Middle frontal gyrus (tissue), 1 donor: ENCODE measurements around the gene ZNF878.
"Not testable (repeated sequence)": the region's sequence is repeated elsewhere in the genome, so short reads cannot be mapped to it uniquely, and the experiment has no call there.

Experiments
- DNase-seq: peaks from one replicate; pipeline ENCODE4 v3.0.0-alpha.2; 2015; ENCODE audit warnings: low spot score; ENCODE audit errors: extremely low spot score

The ZNF878 gene

GRCh38 chr19:12052497-12053169 lies at the start of gene ZNF878:
TSS of gene ZNF878 (minus strand) at chr19:12052961. CDS start at chr19:12052801, 160 bp downstream.
- peak; percentile 33 for DNase-seq

GRCh38 chr19:12098040-12098439 lies 45.3 kb upstream of the ZNF878 start:
- DNase-seq, result no peak

GRCh38 chr19:12095111-12095790 lies 42.5 kb upstream of the ZNF878 start:
- no peak for DNase-seq

- no peak for DNase-seq
These were observed 41.0 kb upstream of the ZNF878 start for GRCh38 chr19:12093777-12094176.

GRCh38 chr19:12092956-12093355 lies 40.2 kb upstream of the ZNF878 start:
- DNase-seq, result no peak

GRCh38 chr19:12092065-12092867 lies 39.5 kb upstream of the ZNF878 start:
- DNase-seq, result peak; percentile 3

- no peak for DNase-seq
These were observed 38.0 kb upstream of the ZNF878 start for GRCh38 chr19:12090807-12091206.

GRCh38 chr19:12085074-12085818 lies 32.5 kb upstream of the ZNF878 start:
- DNase-seq, result no peak

- DNase-seq, result not testable (repeated sequence)
These were observed 30.6 kb upstream of the ZNF878 start for GRCh38 chr19:12083336-12083735.

GRCh38 chr19:12077375-12077774 lies 24.6 kb upstream of the ZNF878 start:
- no peak for DNase-seq

- not testable (repeated sequence) for DNase-seq
These were observed 23.6 kb upstream of the ZNF878 start for GRCh38 chr19:12076331-12076730.

GRCh38 chr19:12075538-12076139 lies 22.9 kb upstream of the ZNF878 start:
- no peak for DNase-seq

GRCh38 chr19:12064590-12065538 lies 12.1 kb upstream of the ZNF878 start, which contains the start of gene ZNF844:
TSS of gene ZNF844 (plus strand) at chr19:12064731. CDS start at chr19:12064874, 143 bp downstream.
- DNase-seq, result peak; percentile 85

GRCh38 chr19:12055784-12056183 lies 3.0 kb upstream of the ZNF878 start:
- DNase-seq, result no peak

- no peak for DNase-seq
These were observed 667 bp downstream of the ZNF878 start for GRCh38 chr19:12052091-12052496.

GRCh38 chr19:12047868-12048267 lies 4.9 kb downstream of the ZNF878 start:
- DNase-seq, result no peak

- DNase-seq, result no peak
These were observed 8.9 kb downstream of the ZNF878 start for GRCh38 chr19:12043752-12044422.

GRCh38 chr19:12042893-12043292 lies 9.9 kb downstream of the ZNF878 start:
- no peak for DNase-seq
